GM13977 (cell line): Measurements from ENCODE around the gene PLPP6.

Experiments used
- DNase-seq: peaks from one replicate; pipeline ENCODE4 v3.0.0; 2012; ENCODE audit warnings: low spot score
- CTCF ChIP-seq: IDR thresholded peaks from 2 replicates; pipeline ENCODE4 v1.5.1; 2012; ENCODE audit warnings: mild to moderate bottlenecking, control low read depth; ENCODE audit not compliant: insufficient read depth; ENCODE audit errors: extremely low read depth, missing control alignments
- in situ Hi-C: fragments of 300-500 bp; cut with MboI; formaldehyde crosslinking; loops from one replicate; pipeline ENCODE4 v1.12.0; 2022; ENCODE audit warnings: low sequenced_read_pairs, low pct_unique_long_range_greater_than_20kb, mixed read lengths, inconsistent platforms; ENCODE audit not compliant: unreplicated experiment

Gene PLPP6

GRCh38 chr9:4714266-4715016 lies 52.3 kb downstream of the PLPP6 start:
- TF ChIP-seq CTCF = no peak
- in situ Hi-C loops = no loop called here
- DNase-seq = no peak
